GM15510 (cell line): Measurements from ENCODE around the gene FIP1L1.

Experiments
- POLR2A ChIP-seq: IDR thresholded peaks from 3 replicates; pipeline ENCODE4 v1.6.1; 2011; ENCODE audit warnings: borderline replicate concordance; ENCODE audit not compliant: insufficient read length; ENCODE audit errors: extremely low read depth

FIP1L1 gene

DNA sequence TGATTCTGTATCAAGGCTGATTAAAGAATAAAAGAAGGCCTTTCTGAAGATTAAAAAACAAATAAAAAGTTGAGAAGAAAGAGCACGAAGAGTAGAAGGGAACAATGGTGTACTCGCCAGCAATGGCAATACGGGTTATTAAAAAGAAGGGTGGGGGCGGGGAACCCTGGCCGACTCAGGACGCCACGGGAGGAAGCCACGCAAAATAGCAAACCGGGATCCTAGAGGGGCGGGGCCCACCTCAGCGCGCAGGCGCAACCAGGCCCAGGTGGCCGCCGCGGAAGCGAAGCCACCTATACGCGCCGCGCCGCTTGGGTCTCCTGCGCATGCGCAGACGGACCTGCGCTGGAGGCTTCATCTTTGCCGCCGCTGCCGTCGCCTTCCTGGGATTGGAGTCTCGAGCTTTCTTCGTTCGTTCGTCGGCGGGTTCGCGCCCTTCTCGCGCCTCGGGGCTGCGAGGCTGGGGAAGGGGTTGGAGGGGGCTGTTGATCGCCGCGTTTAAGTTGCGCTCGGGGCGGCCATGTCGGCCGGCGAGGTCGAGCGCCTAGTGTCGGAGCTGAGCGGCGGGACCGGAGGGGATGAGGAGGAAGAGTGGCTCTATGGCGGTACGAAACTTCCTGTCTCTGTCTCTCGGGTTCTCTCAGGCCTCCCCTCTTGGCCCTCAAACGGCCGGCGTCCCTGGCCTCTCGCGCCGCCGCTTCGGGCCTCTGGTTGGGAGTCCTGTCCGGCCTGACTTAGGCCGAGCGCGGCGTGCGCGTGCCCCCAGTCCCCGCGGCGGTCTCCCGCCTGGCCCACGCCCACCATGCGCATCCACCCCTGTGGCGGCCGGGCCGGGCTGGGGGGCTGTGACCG lies at the start of gene FIP1L1:
TSS of gene FIP1L1 (plus strand) at position 323 of the 852 bp plus-strand sequence. CDS start at position 521, 198 bp downstream.
- TF ChIP-seq POLR2A: peak; percentile 94

- TF ChIP-seq POLR2A: no peak
These were observed 30.3 kb upstream of the FIP1L1 start for GRCh38 chr4:53346920-53347852.

GRCh38 chr4:53348046-53348445 lies 29.4 kb upstream of the FIP1L1 start:
- TF ChIP-seq POLR2A: no peak

DNA sequence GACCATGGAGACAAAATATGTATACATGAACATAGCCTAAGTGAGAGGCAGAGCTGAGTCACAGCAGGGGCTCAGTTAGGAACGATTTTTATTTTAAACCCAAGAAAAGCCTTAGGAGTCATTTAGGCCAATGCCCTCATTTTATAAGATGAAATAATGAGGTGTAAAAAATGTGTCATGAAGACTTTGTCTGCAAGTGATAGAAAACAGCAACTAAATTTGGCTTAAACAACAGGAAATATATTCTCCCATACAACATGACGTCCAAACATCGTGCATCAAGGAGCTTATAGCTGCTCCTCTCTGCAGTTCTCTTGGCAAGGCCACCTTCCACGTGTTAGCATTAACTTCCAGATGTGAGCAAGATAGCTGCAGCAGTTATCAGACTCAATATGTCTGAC lies 28.4 kb upstream of the FIP1L1 start:
- TF ChIP-seq POLR2A: no peak

- TF ChIP-seq POLR2A: no peak
These were observed 23.3 kb upstream of the FIP1L1 start for GRCh38 chr4:53354012-53354722.

DNA sequence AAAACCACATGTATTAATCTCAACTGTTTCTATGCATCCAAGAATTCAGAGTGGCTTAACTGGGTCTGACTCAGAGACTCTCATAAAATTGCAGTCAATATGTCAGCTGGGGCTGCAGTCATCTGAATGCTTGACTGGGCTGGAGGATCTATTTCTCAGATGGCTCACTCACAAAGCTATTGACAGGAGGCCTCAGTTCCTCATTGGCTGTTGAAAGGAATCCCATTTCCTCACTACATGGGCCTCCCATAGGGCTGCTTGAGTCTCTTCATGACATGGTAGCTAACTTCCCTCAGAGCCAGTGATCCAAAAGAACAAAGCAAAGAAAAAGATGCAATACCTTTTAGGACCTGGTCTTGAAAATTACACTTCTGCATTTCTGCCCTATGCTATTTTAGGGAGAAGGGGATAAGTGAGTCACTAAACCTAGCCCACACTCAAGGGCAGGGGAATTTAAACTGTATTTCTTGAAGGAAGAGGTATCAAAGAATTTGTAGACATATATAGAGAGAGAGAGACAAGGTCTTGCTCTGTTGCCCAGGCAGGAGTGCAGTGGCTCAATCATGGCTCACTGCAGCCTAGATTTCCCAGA lies 21.4 kb upstream of the FIP1L1 start:
- TF ChIP-seq POLR2A: no peak

DNA sequence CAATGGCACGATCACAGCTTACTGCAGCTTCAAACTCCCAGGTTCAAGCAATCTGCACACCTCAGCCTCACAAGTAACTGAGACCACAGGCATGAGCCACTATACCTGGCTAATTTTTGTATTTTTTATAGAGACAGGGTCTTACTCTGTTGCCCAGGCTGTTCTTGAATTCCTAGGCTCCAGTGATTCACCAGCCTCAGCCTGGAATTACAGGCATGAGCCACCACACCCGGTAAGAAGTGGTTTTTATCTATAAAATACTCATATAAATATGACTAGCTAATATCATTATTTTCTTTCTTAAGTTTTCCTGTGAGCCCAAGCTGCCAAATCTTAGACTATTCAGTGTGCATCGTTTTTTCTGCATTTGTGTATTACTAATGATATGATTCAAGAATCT lies 16.0 kb upstream of the FIP1L1 start:
- no peak for TF ChIP-seq POLR2A

DNA sequence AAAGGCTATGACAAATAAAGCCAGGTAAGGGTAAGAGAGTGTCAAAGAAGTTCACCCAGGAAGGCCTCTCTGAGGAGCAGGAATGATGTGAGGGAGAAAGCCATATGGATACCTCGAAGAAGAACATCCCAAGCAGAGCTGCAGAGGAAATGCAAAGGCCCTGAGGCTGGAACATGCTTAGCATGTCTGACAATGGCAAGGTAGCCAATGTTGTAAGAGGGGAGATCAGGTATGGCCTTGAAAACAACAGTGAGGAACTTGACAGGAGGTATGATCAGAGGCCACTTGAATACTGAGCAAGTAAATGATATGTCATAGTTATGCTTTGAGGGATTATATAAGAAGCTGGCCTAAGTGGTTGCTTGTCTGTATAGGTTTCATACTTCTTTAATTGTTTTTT lies 15.3 kb upstream of the FIP1L1 start:
- no peak for TF ChIP-seq POLR2A

DNA sequence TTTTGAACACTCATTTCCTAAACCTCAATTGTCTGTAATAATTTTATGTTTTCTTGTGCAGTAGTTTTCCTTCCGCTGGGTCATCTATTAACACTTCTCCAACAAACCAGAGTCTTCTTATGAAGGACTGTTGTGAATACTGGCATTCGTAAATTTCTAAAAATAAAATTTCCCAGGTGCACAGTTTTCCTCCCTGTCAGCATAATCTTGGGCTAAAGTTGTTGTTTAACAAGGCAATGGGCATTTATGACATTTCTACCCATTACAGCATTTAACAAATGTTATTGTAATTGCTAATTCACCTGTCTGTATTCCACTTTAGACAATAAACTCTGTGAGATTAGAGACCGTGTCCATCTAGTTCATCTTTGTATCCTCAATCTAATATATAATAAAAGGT lies 12.8 kb upstream of the FIP1L1 start:
- no peak for TF ChIP-seq POLR2A

GRCh38 chr4:53365121-53365485 lies 12.3 kb upstream of the FIP1L1 start:
- TF ChIP-seq POLR2A: no peak

DNA sequence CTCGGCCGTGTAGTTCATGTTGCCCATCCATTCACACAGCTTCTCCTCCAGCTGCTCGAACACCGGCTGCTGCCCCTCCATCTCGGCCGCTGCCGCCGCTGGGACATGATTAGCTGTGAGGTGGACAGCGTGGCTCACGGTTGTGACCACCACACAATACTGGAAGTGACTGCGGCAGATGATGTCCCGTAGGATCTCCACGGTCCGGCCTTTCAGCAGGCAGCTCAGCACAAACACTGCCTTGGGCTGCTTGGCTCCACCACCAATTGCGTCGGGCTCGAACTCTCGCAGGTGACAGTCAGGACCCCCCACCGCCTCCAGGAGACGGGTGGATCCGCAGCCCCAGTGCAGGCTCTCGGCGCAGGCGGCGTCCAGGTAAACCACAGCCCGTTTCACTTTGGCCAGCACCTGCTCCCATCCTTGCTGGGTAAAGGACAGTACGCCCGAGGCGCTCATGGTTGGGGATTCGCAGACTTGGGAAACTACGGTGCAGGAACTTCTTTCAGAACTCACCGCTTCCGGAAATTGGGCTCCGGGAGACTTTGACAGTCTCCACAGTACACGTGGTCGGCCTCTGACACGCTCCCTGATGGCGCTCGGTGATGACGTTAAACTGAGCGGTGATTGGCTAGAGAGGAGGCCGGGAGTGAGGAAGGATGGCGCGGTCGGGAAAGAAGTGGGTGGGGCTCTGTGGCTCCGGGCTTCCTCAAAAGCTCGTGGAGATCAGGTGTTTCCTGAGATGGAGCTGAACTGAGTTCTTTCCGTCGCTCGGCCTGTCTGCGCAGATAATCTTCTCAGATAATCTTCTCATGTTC lies 11.7 kb upstream of the FIP1L1 start, which contains the start of gene SCFD2:
TSS of gene SCFD2 (minus strand) at position 576 of the 815 bp plus-strand sequence.
- peak; percentile 73 for TF ChIP-seq POLR2A

DNA sequence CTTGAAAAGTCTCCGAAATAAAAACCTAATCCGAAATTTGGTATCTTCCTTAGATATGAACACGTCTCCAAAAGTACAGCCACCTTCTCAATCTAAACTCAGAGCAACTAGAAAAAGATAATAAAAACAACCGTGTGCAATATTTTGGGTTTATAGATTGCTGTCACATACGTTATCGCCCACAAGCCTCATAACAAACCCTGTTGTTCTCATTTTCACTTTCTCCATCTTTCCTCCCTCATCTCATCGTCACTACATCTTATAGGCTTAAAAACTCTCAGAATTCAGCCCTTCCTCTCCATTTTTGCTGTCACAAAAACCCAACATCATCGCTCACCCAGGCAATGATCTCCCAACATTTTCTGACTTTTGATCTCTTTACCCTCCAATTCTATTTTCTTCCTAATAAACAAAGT lies 11.1 kb upstream of the FIP1L1 start:
- TF ChIP-seq POLR2A: no peak

- no peak for TF ChIP-seq POLR2A
These were observed 9.7 kb upstream of the FIP1L1 start for GRCh38 chr4:53367721-53368120.

GRCh38 chr4:53371049-53371448 lies 6.4 kb upstream of the FIP1L1 start:
- TF ChIP-seq POLR2A: no peak

GRCh38 chr4:53371843-53372521 lies 5.5 kb upstream of the FIP1L1 start:
- TF ChIP-seq POLR2A: no peak
